ENCODE results near the gene ABR.

ABR gene

DNA sequence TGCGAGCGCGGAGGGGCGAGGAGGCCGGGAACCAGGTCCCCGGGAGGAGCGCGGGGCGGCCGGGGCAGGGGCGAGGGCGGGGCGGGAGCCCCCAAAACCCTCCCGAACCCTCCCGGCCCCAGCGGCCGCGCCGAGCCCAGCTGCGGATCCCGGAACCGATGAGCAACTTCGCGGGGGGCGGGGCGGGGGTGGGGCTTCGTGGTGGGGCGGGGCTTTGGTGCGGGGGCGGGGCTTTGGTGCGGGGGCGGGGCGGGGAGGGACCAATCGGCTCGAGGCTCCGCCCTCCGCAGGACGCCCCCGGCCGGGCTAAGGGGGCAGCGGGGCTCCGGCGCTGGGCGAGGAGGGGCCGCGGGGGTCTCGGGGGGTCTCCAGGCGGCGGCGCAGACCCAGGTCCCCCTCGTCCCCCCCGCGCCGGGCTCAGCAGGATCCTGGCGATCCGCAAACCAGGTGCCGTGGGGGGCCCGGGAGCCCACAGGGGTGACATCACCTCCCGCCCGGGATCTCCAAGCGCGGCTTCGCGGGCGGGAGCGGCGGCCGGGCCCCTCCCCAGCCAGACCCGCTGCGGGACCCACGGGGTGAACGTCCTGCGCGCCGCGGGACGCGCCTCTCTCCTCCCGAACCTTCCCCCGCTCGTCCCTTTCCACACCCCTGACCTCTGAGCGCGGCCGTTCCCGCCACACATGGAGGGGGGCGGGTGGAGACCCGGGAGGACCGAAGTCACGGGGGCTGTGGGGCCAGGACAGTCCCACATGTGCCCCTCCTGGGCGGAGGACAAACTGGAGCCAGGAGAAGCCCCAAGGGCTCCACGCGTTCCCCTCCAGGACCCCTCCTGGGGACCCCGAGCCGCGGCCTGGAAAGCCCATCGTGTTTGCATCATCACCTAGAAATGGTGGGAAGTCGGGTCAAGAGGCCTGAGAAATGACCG, at the start of gene ABR:
Gene ABR, minus strand, starts transcription at position 164 of the 925 bp plus-strand sequence. CDS start 254 bp downstream, outside the sequence.
- DNase-seq (ENCODE audit: low read depth), result no peak

DNA sequence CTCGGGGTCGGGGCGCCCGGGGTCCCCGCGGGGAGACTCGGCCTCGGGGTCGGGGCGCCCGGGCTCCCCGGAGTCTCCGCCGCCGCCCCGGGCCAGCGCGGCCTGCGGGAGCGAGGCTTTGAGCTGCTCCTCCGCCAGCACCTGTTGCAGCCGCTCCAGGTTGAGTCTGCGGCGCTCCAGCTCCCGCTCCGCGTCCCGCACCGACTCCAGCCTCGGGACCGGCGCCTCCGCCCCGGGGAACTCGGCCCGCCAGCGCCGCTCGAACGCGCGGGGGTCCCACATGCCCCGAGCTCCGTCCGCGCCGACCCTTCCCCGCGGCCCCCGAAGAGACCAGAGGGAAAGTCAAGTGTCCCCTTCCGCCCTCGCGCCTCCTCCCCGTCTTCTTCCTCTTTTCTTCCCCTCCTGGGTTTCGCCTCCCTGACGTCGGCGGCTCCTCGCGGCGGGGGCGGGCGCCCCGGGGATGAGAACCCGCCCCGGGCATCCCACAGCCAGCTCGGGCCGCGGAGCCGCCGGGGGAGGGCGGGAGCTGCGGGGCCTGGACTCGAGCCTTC, 49.6 kb upstream of the ABR start:
- DNase-seq (ENCODE audit: low read depth), result no peak

- DNase-seq (ENCODE audit: low read depth), result no peak
Measured at GRCh38 chr17:1228781-1229348, 49.1 kb upstream of the ABR start.

- no peak for DNase-seq (ENCODE audit: low read depth)
Measured at GRCh38 chr17:1227917-1228780, 48.4 kb upstream of the ABR start.

DNA sequence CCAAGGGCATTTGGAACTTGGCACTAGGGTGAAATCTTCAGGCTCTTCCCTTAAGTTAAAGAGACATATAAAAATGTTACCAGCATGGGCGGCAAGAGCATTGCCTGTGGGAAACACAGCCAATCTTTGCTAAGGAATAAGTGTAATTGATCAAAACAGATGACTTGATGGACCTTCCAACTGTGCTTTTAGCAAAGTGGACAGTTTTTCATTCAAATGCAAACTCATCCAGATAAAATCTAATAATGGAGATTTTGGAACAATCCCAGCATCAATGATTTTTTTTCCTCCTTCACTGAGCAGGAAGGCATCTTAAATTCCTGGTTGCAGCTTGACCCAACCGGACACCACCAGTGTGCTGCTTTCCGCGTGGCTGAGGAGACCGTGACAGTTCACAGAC, 47.6 kb upstream of the ABR start:
- no peak for DNase-seq (ENCODE audit: low read depth)

DNA sequence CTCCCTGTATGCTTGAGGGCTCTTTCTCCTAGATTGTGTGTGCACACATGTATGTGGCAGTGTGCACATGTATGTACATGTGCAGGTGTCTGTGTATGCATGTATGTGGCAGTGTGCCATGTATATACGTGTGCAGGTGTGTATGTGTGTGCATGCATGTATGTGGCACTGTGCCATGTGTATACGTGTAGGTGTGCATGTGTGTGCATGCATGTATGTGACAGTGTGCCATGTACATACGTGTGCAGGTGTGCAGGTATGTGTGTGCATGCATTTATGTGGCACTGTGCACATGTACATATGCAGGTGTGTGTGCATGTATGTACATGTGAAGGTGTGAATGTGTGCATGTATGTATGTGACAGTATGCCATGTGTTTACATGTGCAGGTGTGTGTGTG, 46.5 kb upstream of the ABR start:
- DNase-seq (ENCODE audit: low read depth), result no peak

GRCh38 chr17:1224330-1224729, 44.5 kb upstream of the ABR start:
- DNase-seq (ENCODE audit: low read depth), result no peak

GRCh38 chr17:1223662-1224061, 43.9 kb upstream of the ABR start:
- DNase-seq (ENCODE audit: low read depth), result no peak

- no peak for DNase-seq (ENCODE audit: low read depth)
Measured at GRCh38 chr17:1222321-1222720, 42.5 kb upstream of the ABR start.

GRCh38 chr17:1221209-1221608, 41.4 kb upstream of the ABR start:
- DNase-seq (ENCODE audit: low read depth), result no peak

DNA sequence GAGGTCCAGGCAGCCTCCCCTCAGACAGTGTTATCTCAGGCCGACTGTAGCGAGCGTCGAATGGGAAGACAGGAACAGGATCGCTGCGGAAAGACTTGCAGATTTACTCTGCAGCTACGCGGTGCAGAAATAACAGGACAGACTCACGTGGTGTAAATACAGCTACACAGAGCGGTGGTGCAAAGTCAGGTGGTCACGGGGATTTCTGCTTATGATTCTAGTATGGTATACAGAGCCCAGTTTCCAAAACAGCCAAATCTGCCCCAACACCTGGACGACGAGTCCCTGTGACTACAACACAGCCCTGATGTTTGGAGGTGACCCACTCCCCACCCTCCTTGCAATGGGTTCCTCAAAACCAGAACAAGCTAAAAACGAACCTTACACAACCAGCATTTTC, 40.6 kb upstream of the ABR start:
- no peak for DNase-seq (ENCODE audit: low read depth)

DNA sequence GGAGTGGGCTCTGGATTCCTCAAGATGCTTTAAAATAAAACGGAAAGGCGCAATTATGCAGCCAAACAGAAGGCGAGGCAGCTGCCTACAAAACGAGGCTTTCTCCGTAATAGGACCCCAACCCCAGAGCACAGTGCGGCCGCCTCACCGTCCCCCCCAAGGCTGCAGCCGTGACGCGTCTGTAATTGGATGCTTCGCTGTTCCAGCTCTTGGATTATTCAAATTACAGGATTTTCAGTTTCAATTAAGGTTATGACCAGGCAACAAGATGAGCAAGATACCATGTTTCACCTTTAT, 37.3 kb upstream of the ABR start:
- no peak for DNase-seq (ENCODE audit: low read depth)

- DNase-seq (ENCODE audit: low read depth), result no peak
Measured at GRCh38 chr17:1216217-1217088, 36.7 kb upstream of the ABR start.

DNA sequence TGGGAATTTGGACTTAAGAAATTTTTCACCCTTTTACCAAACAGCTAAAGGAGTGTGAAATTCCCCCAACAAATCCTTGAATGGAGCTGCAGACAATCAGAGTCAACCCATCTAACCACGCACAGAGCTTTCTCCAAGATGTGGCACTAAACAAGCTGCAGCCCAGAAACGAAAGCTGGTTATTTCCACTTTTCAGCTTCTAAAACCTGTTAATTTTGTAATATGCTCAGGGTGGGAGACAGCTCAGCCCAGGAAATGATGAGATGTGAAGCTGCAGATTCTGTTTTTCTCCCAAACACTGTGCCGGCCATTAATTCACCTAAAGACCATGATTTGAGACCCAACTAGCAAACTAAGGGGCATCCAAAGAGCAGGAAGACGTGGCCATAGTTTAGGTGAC, 33.2 kb upstream of the ABR start:
- no peak for DNase-seq (ENCODE audit: low read depth)

- DNase-seq (ENCODE audit: low read depth), result no peak
Measured at GRCh38 chr17:1211287-1211686, 31.5 kb upstream of the ABR start.

- DNase-seq (ENCODE audit: low read depth), result no peak
Measured at GRCh38 chr17:1208966-1209365, 29.2 kb upstream of the ABR start.

DNA sequence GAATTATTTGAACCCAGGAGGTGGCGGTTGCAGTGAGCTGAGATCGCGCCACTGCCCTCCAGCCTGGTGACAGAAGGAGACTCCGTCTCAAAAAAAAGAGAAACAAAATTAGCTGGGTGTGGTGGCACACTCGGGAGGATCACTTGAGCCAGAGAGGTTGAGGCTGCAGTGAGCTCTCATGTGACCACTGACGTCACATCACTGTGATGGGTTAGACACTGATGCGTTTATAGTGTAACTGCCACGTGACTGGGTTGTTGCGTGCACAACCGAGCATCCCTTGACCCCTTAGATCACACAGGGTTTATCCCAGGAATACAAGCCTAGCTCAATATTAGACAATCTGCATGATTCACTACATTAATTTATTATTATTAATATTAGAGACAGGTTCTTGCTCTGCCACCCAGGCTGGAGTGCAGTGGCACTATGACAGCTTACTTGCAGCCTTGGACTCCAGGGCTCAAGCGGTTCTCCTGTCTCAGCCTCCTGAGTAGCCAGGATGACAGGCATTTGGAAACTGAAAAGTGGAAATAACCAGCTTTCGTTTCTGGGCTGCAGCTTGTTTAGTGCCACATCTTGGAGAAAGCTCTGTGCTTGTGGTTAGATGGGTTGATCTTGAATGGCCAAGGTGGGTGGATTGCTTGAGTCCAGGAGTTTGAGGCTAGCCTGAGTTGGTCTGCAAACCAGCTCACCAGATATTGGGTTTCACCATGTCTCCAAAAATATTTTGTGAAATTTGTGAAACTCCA, 26.4 kb upstream of the ABR start:
- no peak for DNase-seq (ENCODE audit: low read depth)

DNA sequence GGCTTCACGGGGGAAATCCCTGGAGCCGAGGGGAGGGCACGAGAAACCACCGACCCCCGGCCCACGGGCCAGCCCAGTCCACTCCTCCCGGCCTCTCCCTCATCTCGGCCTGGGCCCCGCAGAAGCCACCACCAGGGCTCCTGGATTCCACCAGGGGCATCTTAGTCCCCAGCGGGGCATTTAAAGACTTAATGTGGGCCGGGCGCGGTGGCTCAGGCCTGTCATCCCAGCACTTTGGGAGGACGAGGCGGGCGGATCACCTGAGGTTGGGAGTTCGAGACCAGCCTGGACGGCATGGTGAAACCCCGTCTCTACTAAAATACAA, 24.1 kb upstream of the ABR start:
- no peak for DNase-seq (ENCODE audit: low read depth)

GRCh38 chr17:1203111-1203966, 23.6 kb upstream of the ABR start:
- no peak for DNase-seq (ENCODE audit: low read depth)

DNA sequence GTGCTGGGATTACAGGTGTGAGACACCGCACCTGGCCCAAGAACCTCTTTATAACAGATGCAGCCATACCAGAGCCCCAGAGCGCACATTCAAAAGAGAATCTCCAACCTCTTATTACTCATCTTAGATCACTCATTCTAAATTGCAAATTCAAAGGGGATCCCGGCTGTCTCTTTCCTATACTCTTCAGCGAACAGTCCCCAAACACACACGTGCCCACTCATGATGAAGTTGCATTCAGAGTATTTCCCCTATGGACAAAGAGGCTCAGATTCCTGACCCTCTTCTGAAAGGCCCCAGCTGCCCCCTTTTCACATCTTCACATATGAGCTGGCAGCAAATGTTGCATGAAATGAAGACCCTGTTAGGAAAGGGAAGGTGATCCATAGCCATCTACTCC, 22.5 kb upstream of the ABR start:
- DNase-seq (ENCODE audit: low read depth), result no peak
